Measurements from ENCODE around the gene CASZ1.

Gene CASZ1

GRCh38 chr1:10703702-10704101 lies 92.7 kb downstream of the CASZ1 start:
- no peak for DNase-seq

- DNase-seq, result no peak
These were observed 95.3 kb downstream of the CASZ1 start for GRCh38 chr1:10701145-10701544.

GRCh38 chr1:10699470-10699835 lies 97.0 kb downstream of the CASZ1 start:
- DNase-seq, result no peak

GRCh38 chr1:10698726-10699469 lies 97.5 kb downstream of the CASZ1 start:
- no peak for DNase-seq

- no peak for DNase-seq
These were observed 98.8 kb downstream of the CASZ1 start for GRCh38 chr1:10697621-10698160.

GRCh38 chr1:10696977-10697376 lies 99.5 kb downstream of the CASZ1 start:
- no peak for DNase-seq

- DNase-seq, result peak; percentile 88
These were observed 101.5 kb downstream of the CASZ1 start for GRCh38 chr1:10694633-10695627.

- DNase-seq, result peak; percentile 80
These were observed 102.2 kb downstream of the CASZ1 start for GRCh38 chr1:10694274-10694632.

- peak; percentile 74 for DNase-seq
These were observed 102.8 kb downstream of the CASZ1 start for GRCh38 chr1:10693497-10694273.

- DNase-seq, result no peak
These were observed 103.3 kb downstream of the CASZ1 start for GRCh38 chr1:10693152-10693496.

- peak; percentile 81 for DNase-seq
These were observed 103.9 kb downstream of the CASZ1 start for GRCh38 chr1:10692401-10693021.

- no peak for DNase-seq
These were observed 104.7 kb downstream of the CASZ1 start for GRCh38 chr1:10691740-10692125.

GRCh38 chr1:10691075-10691739 lies 105.2 kb downstream of the CASZ1 start:
- DNase-seq, result no peak

- no peak for DNase-seq
These were observed 106.0 kb downstream of the CASZ1 start for GRCh38 chr1:10690484-10690883.

- DNase-seq, result no peak
These were observed 108.0 kb downstream of the CASZ1 start for GRCh38 chr1:10688409-10688786.

- DNase-seq, result no peak
These were observed 108.6 kb downstream of the CASZ1 start for GRCh38 chr1:10687782-10688408.

GRCh38 chr1:10687251-10687651 lies 109.2 kb downstream of the CASZ1 start:
- no peak for DNase-seq

- DNase-seq, result no peak
These were observed 109.9 kb downstream of the CASZ1 start for GRCh38 chr1:10686404-10687040.

- DNase-seq, result no peak
These were observed 110.5 kb downstream of the CASZ1 start for GRCh38 chr1:10685808-10686403.

GRCh38 chr1:10685196-10685807 lies 111.1 kb downstream of the CASZ1 start:
- no peak for DNase-seq

All from CD4-positive, alpha-beta T cell treated with Interleukin-12 subunit alpha and Interleukin-12 subunit beta, for 1 hour (primary cell).